ENCODE results near the gene PLCB1. TPM values are rescaled to one million over a fixed set of nuclear protein-coding genes. Genes with fewer than 3 reads are reported as not detected.

The PLCB1 gene
- total RNA-seq, 1 experiment from 2014 or later: 7.2 TPM

DNA sequence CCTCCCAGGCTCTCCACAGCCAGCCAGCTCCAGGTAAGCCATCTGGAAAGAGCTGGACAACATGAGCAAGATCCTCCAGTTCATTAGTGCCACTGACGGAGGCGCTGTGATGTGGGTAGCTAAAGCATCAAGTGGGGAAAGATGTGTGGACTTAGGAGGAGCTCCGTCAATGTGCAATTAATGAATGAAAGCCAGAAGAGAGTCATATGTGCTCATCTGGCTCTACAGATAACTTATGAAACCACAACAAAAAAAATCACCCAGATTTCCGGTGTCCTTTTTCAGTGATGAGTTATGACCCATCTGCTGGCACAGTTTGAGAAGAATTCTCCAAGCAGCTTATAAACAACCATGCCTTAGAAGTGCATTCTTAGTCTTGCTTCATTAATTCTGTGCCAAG is 625.1 kb downstream of the PLCB1 start:
- peak; percentile 87 for DNase-seq (ENCODE audit: low read depth)

DNA sequence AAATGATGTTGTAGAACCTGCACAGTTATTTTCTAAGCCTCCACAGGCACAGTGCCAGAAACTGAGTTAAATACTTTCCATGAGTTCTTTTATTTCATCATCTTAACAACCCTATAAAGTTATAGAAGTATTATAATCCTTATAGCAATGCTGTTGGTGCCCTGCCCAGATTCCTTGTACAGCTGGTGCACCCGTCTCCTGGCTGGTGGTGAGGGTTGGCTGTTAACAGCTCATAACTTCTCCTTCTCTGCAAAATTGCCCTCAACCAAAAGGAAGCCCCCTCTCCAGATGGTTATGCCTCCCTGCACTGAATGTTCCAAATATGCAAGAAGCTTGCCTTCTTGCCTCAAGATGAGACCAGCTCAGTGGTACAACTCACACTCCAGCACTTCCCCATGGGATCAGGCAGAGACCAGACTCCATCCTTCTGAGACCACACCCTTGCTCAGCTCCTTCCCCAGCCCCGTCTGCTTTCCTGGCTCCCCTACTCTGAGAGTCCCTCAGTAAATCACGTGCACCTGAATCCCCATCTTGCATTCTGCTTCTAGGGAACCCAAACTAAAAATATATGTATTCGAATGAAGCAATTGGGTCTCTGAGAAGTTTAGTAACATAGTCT is 632.4 kb downstream of the PLCB1 start:
- no peak for DNase-seq (ENCODE audit: low read depth)

GRCh38 chr20:8766868-8767390 is 634.9 kb downstream of the PLCB1 start:
- DNase-seq (ENCODE audit: low read depth): no peak

DNA sequence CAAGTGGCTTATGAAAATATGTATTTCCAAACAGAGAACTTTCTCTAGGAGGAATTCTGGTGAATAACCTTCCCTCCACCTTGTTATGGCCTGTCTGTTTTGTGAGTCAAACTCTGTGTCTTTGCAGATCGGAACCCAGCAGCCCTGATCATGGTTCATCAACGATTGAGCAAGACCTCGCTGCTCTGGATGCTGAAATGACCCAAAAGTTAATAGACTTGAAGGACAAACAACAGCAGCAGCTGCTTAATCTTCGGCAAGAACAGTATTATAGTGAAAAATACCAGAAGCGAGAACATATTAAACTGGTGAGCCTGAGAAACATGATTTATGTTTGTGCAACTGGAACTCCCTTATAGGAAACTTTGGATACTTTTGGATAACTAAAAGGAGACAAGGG is 642.3 kb downstream of the PLCB1 start:
- no peak for DNase-seq (ENCODE audit: low read depth)

GRCh38 chr20:8777911-8778310 is 645.8 kb downstream of the PLCB1 start:
- DNase-seq (ENCODE audit: low read depth): no peak

DNA sequence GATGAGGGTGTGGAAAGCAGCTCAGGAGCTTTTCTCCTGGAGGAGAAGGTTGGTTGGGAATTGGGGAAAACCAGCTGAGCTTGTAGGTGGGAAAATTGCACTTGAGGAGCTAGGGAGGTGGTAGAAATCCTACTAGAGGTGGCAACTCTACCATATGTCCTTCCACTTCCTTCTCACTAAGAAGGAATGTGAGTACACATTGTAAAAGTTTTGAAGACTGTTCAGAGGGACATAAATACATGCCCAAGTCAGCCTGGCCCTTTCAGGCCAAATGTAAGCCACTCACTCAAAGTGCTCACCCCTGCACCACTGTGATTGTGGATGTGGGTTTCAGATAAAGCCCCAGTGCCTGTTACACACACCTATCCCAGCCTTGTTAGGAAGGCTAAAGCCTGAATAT is 646.3 kb downstream of the PLCB1 start:
- DNase-seq (ENCODE audit: low read depth): no peak

GRCh38 chr20:8780915-8781314 is 648.8 kb downstream of the PLCB1 start:
- no peak for DNase-seq (ENCODE audit: low read depth)

DNA sequence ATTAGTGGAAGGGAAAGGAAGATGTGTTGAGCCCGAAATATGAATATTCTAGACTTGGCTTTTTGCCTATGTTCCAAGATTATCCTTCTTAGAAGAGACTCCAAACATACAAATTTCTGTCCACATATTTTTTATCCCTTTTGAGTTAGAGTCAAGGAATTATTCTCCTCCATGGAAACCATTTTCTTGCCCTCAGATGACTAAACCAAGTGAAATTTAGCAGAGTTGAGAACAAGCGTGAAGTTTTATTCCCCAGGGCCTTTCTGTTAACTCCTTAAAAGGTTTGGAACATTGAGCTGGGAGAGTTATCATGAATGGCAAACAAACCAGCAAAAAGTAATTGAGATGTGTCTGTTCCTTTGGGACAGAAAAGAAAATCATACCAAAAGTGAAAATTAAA is 650.7 kb downstream of the PLCB1 start:
- no peak for DNase-seq (ENCODE audit: low read depth)

- DNase-seq (ENCODE audit: low read depth): no peak
Observed at GRCh38 chr20:8783734-8784133, 651.7 kb downstream of the PLCB1 start.

DNA sequence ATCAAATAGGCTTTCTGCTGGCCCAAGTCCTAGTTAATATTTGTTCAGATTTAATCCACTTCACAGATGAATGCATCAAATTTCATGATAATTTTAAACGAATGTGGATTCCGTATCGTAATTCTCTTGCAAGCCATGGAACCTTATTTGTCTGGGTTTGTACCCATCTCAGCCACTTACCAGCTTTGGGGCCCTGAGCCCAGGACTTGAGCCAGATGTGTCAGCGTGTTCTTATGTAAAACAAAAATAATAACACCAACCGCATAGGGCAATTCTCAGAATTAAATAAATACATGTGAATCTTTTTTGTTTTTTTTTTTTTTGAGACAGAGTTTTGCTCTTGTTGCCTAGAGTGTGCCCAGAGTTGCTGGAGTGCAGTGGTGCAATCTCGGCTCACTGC is 654.3 kb downstream of the PLCB1 start:
- no peak for DNase-seq (ENCODE audit: low read depth)

DNA sequence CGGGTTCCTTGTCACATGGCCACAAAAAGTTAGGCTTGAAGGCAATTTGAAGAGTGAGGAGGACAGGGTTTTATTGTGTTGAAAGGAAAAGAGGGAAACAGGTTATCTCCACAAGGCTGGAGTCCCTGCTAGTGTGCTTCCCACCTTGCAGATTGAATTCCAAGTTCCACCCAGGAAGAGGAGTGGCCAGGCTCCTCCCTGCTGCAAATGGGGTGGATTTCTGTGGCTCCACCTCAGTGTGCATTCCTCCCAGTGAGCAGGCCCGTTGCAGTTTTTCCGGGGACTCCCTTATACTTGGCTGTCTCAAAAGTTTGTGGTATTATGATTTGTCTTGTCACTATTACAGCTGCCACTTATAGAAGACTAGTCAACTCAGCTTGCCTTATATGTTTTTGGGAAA is 655.0 kb downstream of the PLCB1 start:
- DNase-seq (ENCODE audit: low read depth): no peak

DNA sequence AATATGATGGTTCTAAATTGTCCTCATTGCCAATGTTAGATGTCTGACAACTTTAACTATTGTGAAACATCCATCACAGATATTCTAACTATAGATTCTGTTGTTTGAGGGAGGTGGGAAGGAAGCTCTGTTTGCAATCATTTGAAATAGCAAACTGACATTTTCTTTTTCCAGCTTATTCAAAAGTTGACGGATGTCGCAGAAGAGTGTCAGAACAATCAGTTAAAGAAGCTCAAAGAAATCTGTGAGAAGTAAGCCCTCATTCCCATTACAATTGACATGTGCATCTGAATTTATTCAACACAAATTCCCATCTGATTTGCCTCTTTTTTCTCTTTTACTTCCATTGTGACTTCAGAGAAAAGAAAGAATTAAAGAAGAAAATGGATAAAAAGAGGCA is 656.2 kb downstream of the PLCB1 start:
- DNase-seq (ENCODE audit: low read depth): no peak

GRCh38 chr20:8788831-8789230 is 656.8 kb downstream of the PLCB1 start:
- no peak for DNase-seq (ENCODE audit: low read depth)

- DNase-seq (ENCODE audit: low read depth): peak; percentile 49
Observed at GRCh38 chr20:8790442-8791074, 658.5 kb downstream of the PLCB1 start.

GRCh38 chr20:8795404-8795803 is 663.3 kb downstream of the PLCB1 start:
- no peak for DNase-seq (ENCODE audit: low read depth)

GRCh38 chr20:8796088-8796660 is 664.1 kb downstream of the PLCB1 start:
- no peak for DNase-seq (ENCODE audit: low read depth)

- peak; percentile 13 for DNase-seq (ENCODE audit: low read depth)
Observed at GRCh38 chr20:8798505-8798904, 666.4 kb downstream of the PLCB1 start.

DNA sequence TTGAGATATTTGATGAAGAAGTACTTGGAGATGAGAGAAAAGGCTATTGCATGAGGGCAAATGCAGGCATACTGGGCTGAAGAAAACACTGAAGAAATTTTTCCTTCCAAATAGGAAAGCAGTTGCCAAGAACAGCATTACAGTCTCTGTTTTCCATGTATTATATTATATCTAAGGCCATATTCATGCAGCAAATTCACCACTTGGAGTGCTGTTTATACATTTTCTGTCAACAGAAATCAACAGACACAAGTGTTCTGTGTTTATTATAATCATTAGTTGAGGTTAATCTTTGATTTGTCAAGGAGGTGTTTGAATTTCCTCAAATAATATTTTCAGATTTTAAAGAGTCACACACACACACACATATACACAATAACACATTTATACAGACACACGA is 668.0 kb downstream of the PLCB1 start:
- DNase-seq (ENCODE audit: low read depth): no peak

DNA sequence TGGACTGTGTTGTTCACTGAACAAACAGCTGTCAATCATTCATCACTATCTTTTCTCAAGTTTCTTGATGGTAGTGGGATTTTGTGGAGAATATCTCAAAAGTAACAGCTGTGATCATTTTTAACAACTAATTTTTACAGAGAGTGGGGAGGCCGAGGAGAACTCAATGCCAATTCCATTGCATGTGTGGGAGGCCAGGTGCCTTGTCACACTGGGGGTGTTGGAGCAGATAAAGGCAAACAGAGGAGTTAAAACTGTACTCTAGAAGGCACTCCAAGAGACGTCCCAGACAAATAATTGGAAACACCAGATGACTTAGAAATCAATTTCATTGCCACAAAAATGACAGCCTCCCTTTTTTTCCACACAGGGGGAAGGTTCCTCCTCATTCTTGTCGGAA is 669.6 kb downstream of the PLCB1 start:
- no peak for DNase-seq (ENCODE audit: low read depth)

GRCh38 chr20:8803065-8803464 is 671.0 kb downstream of the PLCB1 start:
- peak; percentile 1 for DNase-seq (ENCODE audit: low read depth)

- no peak for DNase-seq (ENCODE audit: low read depth)
Observed at GRCh38 chr20:8803941-8804340, 671.9 kb downstream of the PLCB1 start.

DNA sequence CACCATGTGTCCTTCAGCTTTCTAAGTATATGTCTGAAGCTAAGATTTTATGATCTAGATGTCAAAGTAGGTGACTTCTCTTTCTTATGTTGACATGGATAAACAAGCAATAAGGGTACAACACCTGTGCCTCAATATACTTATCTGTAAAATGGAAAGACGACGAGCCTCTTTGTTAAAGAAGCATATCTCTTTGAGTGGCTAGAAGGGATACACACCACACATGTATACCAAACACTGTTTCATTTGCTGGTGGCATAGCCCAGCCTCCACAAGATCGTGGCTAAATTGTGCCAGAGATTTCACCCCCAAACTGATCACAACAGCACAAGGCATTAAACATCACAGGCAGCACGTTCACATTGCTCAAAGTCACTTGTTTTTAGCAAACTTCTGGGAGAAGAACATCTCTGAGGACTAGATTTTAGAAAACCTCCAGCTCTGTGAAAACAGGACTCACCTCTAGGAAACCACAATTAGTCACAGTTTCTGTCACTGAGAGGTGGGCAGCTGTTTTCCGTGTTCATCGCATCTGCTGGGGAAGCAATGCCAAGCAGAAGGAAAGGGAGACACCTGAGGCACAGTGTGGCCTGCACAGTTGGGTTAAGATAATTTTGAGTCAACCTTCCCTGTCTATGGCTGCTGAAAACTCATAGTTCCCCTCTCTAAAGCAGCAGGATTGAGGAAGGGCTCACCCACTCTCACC is 673.8 kb downstream of the PLCB1 start:
- peak; percentile 44 for DNase-seq (ENCODE audit: low read depth)
